ENCODE measurements around the gene LCLAT1. TPM values are rescaled to one million over a fixed set of nuclear protein-coding genes. Genes with fewer than 3 reads are reported as not detected.

LCLAT1 gene
- total and polyA plus RNA-seq, 2 of the 4 experiments (the other 2 are of a cell fraction) = 7.5 to 11.5 TPM

DNA sequence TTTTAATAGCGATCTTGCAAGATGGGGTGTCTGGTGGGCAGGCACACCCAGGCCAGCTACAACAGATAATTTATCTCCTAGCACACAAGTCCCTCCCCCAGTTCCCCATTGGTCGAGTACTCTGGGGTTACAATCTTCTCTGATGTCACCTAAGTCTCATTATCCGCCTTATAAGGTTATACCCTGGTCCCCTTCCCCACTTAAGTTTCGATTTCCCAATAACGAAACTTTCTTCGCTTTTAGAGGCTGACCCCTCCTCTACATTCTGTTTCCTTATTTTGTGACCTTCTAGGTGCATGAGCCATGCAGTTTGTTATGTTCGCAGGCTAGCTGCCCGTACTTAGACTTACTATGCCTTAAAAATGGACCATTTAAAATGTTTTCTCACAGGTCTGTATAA lies 180.1 kb downstream of the LCLAT1 start:
- H3K14ac ChIP-seq (replicated peaks; ENCODE audit: low read depth, low read length) = no peak overlapping the region
- no TSS peak for BruUV-seq (replicated peaks)
- H3K36me3 ChIP-seq (ENCODE audit: control insufficient read depth, insufficient read depth, low read length) = no peaks in the 10 kb centered on the region; the same call in 1 of the 2 replicates
- H3K4me1 ChIP-seq (ENCODE audit: control insufficient read depth, insufficient read depth, low read length) = peaks cover 2% of the 10 kb centered on the region; the same call in 1 of the 2 replicates
- dilution Hi-C loops (cut with HindIII; ENCODE audit: low sequenced_read_pairs, unreplicated experiment) = no loop called here
- no peak overlapping the region for H3K4ac ChIP-seq (ENCODE audit: low read depth, low read length)
- H3K23ac ChIP-seq (ENCODE audit: low read depth, low read length) = no peak overlapping the region
- no peak overlapping the region for H2AK9ac ChIP-seq (replicated peaks; ENCODE audit: low read depth, low read length, poor library complexity)
- DNase-seq (no peak), ATAC-seq (ENCODE audit: low read depth) (no peak)
- POLR2A ChIA-PET (ENCODE audit: unreplicated experiment) = no interaction called here
- H4K5ac ChIP-seq (ENCODE audit: low read depth, low read length) = no peak overlapping the region
- H3K9ac ChIP-seq (ENCODE audit: low read depth, low read length) = no peak overlapping the region
- intact Hi-C loops (cut with micrococcal nuclease) = no loop called here
- H2BK20ac ChIP-seq (ENCODE audit: low read depth, low read length) = no peak overlapping the region
- CTCF ChIA-PET = no interaction called here
- no peak overlapping the region for H2BK5ac ChIP-seq (ENCODE audit: low read depth, low read length, poor library complexity, severe bottlenecking)
- H3K27ac ChIP-seq (ENCODE audit: insufficient read depth, low read length) = no peak overlapping the region
- no peaks in the 10 kb centered on the region; a peak in 1 of 4 replicates for H3K79me1 ChIP-seq (ENCODE audit: low read depth in 1 of 2, low read length in 2 of 2)
- no peak overlapping the region for H2BK15ac ChIP-seq (ENCODE audit: low read depth, low read length)
- H2BK120ac ChIP-seq (ENCODE audit: low read depth, low read length) = no peak overlapping the region
- no peak overlapping the region for H4K8ac ChIP-seq (ENCODE audit: low read depth in 2 of 2, low read length in 2 of 2)
- no peak overlapping the region for H3K4me2 ChIP-seq (ENCODE audit: low read depth, low read length)
- H3K9me1 ChIP-seq (ENCODE audit: insufficient read depth, low read length) = no peaks in the 10 kb centered on the region
- no peak overlapping the region for H3K18ac ChIP-seq (ENCODE audit: low read depth, low read length)
- H3K27me3 ChIP-seq (ENCODE audit: control insufficient read depth, insufficient read depth, low read length) = no peaks in the 10 kb centered on the region
- 100% methylated on average over 2 of the region's 8 CpGs; no CpG with 5 or more reads in 1 of the 2 experiments for WGBS, 2 experiments (ENCODE audit: extremely low coverage in 2 of 2, insufficient read length in 1 of 2)
- no peak overlapping the region for H3K4me3 ChIP-seq (ENCODE audit: insufficient read depth, low read depth, low read length)
- no peak overlapping the region for H2AFZ ChIP-seq (replicated peaks; ENCODE audit: low read length, poor library complexity)
- H3K9me3 ChIP-seq (ENCODE audit: control insufficient read depth, insufficient read depth, low read length) = no peaks in the 10 kb centered on the region
- H2AK5ac ChIP-seq (ENCODE audit: low read depth, low read length) = no peak overlapping the region
- TF ChIP-seq NFE2L2 (IDR thresholded peaks at IDR 0.05; ENCODE audit: low read depth, low read length) (no peak), RFX5 (IDR thresholded peaks at IDR 0.05; ENCODE audit: low read depth, low read length) (no peak), RCOR1 (IDR thresholded peaks at IDR 0.05; ENCODE audit: insufficient replicate concordance, low read length) (no peak), SMC3 (IDR thresholded peaks at IDR 0.05; ENCODE audit: low read depth, low read length) (no peak), POLR2A (IDR thresholded peaks at IDR 0.05; ENCODE audit: low read depth, low read length) (no peak), CHD1 (IDR thresholded peaks at IDR 0.05; ENCODE audit: low read depth, low read length) (no peak), MAZ (IDR thresholded peaks at IDR 0.05; ENCODE audit: borderline replicate concordance, low read depth, low read length) (no peak), BHLHE40 (IDR thresholded peaks at IDR 0.05; ENCODE audit: low read depth, low read length) (no peak)
- TF ChIP-seq, protein P1, sequence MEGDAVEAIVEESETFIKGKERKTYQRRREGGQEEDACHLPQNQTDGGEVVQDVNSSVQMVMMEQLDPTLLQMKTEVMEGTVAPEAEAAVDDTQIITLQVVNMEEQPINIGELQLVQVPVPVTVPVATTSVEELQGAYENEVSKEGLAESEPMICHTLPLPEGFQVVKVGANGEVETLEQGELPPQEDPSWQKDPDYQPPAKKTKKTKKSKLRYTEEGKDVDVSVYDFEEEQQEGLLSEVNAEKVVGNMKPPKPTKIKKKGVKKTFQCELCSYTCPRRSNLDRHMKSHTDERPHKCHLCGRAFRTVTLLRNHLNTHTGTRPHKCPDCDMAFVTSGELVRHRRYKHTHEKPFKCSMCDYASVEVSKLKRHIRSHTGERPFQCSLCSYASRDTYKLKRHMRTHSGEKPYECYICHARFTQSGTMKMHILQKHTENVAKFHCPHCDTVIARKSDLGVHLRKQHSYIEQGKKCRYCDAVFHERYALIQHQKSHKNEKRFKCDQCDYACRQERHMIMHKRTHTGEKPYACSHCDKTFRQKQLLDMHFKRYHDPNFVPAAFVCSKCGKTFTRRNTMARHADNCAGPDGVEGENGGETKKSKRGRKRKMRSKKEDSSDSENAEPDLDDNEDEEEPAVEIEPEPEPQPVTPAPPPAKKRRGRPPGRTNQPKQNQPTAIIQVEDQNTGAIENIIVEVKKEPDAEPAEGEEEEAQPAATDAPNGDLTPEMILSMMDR (conservative IDR thresholded peaks at IDR 0.05; ENCODE audit: low read depth, low read length) = no peak
- no peak overlapping the region for H4K91ac ChIP-seq (ENCODE audit: insufficient read depth, low read depth, low read length)
- in situ Hi-C loops (cut with MboI; ENCODE audit: low sequenced_read_pairs) = no loop called here
- no peaks in the 10 kb centered on the region for H4K20me1 ChIP-seq (ENCODE audit: insufficient read depth, low read length)
- H3K56ac ChIP-seq (ENCODE audit: extremely low read depth, insufficient read depth, low read length) = no peak overlapping the region
